ENCODE data around the gene SMG5.

The SMG5 gene

DNA sequence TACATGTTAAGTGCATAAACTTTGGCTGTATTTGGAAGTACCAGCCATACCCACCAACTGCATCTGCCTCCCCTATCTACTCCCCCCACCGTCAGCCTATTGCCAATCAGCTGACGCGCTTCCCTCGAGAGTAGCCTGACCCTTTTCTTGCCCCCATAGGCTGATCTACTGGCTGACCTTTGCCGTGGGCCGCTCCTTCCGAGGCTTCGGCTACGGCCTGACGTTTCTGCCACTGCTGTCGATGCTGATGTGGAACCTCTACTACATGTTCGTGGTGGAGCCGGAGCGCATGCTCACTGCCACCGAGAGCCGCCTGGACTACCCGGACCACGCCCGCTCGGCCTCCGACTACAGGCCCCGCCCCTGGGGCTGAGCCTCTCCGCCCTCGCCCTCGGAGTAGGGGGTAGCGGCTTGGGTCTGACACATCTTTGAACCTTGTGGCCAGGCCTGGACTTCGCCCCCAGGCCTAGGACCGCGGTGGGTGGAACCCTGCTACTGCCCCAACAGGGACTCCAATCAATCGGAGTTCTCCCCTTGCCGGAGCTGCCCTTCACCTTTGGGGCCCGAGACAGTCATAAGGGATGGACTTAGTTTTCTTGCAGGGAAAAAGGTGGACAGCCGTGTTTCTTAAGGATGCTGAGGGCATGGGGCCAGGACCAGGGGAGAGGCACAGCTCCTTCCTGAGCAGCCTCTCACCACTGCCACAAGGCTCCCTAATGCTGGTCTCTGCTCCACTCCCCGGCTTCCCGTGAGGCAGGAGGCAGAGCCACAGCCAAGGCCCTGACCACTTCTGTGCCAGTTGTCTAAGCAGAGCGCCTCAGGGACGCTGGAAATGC lies 8.8 kb upstream of the SMG5 start:
- no peak for DNase-seq (ENCODE audit: extremely low read depth, low read depth)
- TF ChIP-seq, protein P1, sequence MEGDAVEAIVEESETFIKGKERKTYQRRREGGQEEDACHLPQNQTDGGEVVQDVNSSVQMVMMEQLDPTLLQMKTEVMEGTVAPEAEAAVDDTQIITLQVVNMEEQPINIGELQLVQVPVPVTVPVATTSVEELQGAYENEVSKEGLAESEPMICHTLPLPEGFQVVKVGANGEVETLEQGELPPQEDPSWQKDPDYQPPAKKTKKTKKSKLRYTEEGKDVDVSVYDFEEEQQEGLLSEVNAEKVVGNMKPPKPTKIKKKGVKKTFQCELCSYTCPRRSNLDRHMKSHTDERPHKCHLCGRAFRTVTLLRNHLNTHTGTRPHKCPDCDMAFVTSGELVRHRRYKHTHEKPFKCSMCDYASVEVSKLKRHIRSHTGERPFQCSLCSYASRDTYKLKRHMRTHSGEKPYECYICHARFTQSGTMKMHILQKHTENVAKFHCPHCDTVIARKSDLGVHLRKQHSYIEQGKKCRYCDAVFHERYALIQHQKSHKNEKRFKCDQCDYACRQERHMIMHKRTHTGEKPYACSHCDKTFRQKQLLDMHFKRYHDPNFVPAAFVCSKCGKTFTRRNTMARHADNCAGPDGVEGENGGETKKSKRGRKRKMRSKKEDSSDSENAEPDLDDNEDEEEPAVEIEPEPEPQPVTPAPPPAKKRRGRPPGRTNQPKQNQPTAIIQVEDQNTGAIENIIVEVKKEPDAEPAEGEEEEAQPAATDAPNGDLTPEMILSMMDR (IDR thresholded peaks at IDR 0.05; ENCODE audit: low read depth, low read length, missing control alignments): no peak
- H3K4me3 ChIP-seq (replicated peaks; ENCODE audit: low read depth, low read length): peak overlapping the region; percentile 41

DNA sequence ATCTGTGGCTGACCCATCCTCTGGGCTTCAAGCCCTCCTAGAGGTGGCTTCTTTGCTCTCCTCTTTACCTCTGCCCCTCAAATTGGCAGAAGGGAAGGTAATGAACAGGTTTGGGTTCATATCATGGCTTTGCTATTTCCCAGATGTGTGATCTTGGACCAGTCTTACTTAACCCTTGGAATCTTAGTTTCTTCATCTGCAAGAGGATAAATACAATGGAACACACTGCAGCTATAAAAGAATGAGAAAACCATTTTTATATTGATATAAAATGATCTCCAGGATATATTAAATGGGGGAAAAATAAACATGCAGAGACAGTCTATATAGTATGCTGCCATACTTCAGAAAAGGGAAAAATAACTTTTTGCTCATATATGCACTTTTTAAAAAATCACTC lies 7.2 kb upstream of the SMG5 start:
- DNase-seq (ENCODE audit: extremely low read depth, low read depth): no peak
- TF ChIP-seq, protein P1 (IDR thresholded peaks at IDR 0.05; ENCODE audit: low read depth, low read length, missing control alignments): no peak
- H3K4me3 ChIP-seq (replicated peaks; ENCODE audit: low read depth, low read length): no peak overlapping the region

DNA sequence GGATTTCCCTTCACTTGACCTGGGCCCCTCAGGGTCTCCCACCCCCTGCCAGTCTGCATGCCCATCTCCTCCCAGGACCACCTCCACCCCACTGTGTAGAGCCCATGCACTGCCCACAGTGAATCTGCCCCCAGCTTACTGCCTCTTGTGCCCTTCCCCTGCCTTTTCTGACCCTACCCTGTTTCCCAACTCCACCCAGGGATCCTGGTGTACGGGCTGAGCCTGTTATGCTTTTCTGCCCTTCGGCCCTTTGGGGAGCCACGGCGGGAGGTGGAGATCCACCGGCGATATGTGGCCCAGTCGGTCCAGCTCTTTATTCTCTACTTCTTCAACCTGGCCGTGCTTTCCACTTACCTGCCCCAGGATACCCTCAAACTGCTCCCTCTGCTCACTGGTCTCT lies 3.4 kb upstream of the SMG5 start:
- no peak for DNase-seq (ENCODE audit: extremely low read depth, low read depth)
- H3K4me3 ChIP-seq (replicated peaks; ENCODE audit: low read depth, low read length): no peak overlapping the region
- TF ChIP-seq, protein P1 (IDR thresholded peaks at IDR 0.05; ENCODE audit: low read depth, low read length, missing control alignments): no peak

DNA sequence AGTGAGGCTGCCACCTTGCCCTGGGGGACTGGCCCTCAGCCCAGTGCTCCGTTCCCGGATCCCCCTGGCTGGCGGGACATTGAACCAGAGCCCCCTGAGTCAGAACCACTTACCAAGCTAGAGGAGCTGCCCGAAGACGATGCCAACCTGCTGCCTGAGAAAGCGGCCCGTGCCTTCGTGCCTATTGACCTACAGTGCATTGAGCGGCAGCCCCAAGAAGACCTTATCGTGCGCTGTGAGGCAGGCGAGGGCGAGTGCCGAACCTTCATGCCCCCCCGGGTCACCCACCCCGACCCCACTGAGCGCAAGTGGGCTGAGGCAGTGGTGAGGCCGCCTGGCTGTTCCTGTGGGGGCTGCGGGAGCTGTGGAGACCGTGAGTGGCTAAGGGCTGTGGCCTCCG lies 2.8 kb upstream of the SMG5 start:
- H3K4me3 ChIP-seq (replicated peaks; ENCODE audit: low read depth, low read length): no peak overlapping the region
- DNase-seq (ENCODE audit: extremely low read depth, low read depth): no peak
- TF ChIP-seq, protein P1 (IDR thresholded peaks at IDR 0.05; ENCODE audit: low read depth, low read length, missing control alignments): no peak

DNA sequence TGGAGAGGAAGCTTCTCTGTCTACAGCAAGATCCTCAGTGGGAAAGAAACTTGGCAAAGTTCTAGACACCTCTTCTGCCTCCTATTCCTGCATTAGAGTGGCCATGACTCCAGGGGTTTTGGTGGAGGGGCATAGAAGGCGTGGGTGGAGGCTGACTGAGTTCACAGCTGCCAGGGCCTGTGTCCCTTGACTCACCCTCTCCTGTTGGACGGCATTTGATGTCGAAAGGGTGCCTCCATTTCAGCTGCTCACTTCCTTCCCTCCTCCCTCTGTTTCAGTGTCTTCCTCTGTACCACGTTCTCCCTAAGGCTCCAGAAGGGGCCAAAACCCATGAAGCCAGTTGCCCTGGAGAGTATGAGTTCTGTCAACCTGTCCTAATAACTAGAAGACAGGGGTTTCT lies 2.1 kb upstream of the SMG5 start:
- TF ChIP-seq, protein P1 (IDR thresholded peaks at IDR 0.05; ENCODE audit: low read depth, low read length, missing control alignments): no peak
- no peak for DNase-seq (ENCODE audit: extremely low read depth, low read depth)
- H3K4me3 ChIP-seq (replicated peaks; ENCODE audit: low read depth, low read length): no peak overlapping the region

DNA sequence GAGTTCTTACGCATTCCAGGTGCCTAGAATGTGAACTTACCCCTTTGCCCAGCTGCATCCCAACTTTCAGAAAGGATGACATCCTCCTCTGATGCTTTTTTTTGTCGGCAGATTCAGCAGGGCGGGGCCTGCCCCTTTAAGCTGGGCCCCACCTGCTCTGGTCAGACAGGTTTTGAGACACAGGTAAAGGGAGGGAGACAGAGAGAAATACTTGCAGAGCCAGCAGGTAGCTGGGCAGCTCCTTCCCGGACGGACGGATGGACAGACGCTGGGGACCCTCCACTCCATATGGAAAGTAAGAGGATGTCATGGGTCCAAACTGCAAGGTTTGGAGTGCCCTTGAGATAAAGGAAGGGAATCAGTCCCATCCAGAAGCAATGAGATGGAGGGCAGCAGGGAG lies 1.5 kb upstream of the SMG5 start, which contains the start of gene TMEM79:
TSS of gene TMEM79 (plus strand) at position 214 of the 400 bp plus-strand sequence. CDS start 902 bp downstream, outside the sequence.
- DNase-seq (ENCODE audit: extremely low read depth, low read depth): no peak
- TF ChIP-seq, protein P1 (IDR thresholded peaks at IDR 0.05; ENCODE audit: low read depth, low read length, missing control alignments): no peak
- peak within 1 kb of the TSS; percentile 77 for H3K4me3 ChIP-seq (replicated peaks; ENCODE audit: low read depth, low read length)
